ENCODE results near the gene KIAA0319L. TPM values are rescaled to one million over a fixed set of nuclear protein-coding genes. Genes with fewer than 3 reads are reported as not detected.
A peak's percentile ranks its signal among the peaks of the same experiment; 100 is the strongest.

Gene KIAA0319L
- total RNA-seq, 2 donors from 2014 or later, result 58.8 to 79.0 TPM

DNA sequence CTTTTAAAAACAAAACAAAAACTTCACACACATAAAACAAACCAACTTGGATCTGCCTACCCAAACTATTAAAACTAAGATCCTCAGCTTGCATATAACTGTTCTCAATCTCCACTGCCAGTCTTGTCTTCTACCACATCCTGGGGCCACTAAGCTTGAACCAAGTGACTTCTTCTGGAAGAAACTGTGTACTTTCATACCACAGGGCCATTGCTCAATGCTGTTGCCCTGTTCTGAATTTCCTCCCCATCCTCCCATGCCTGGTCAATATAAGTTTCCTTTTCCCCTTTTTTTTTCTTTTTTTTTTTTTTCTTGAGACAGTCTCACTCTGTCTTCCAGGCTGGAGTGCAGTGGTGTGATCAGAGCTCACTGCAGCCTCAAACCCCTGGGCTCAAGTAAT is 109.9 kb downstream of the KIAA0319L start:
- H3K4me1 Mint-ChIP-seq, result peaks cover 12% of the 10 kb centered on the region
- DNase-seq (no peak), ATAC-seq (no peak)
- H3K36me3 Mint-ChIP-seq (ENCODE audit: low read depth), result peaks cover 10% of the 10 kb centered on the region
- H3K9me3 ChIP-seq (ENCODE audit: control insufficient read depth, low read length, poor library complexity, severe bottlenecking), result no peaks in the 10 kb centered on the region
- H3K27me3 Mint-ChIP-seq, result no peaks in the 10 kb centered on the region
- H3K27ac Mint-ChIP-seq, result peak overlapping the region; percentile 81
- H3K4me3 Mint-ChIP-seq, result no peak overlapping the region

DNA sequence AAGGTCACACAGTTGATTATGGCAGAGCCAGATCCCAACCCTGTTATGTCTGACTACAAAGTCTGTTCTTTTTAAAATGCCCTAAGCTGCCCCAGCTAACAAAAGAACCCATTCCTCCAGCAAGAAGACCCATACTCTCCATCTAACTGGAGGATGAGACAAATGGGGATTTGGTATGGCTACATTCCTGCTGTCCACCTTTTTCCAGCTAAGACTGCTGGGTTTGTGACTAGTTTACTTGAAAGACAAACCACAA is 112.8 kb downstream of the KIAA0319L start:
- Mint-ChIP-seq H3K27me3 (no peaks in the 10 kb centered on the region), H3K4me3 (no peak overlapping the region), H3K36me3 (ENCODE audit: low read depth) (peaks cover 6% of the 10 kb centered on the region), H3K4me1 (no peaks in the 10 kb centered on the region), H3K27ac (no peak overlapping the region)
- ATAC-seq (no peak), DNase-seq (no peak)
- H3K9me3 ChIP-seq (ENCODE audit: control insufficient read depth, low read length, poor library complexity, severe bottlenecking), result no peaks in the 10 kb centered on the region

DNA sequence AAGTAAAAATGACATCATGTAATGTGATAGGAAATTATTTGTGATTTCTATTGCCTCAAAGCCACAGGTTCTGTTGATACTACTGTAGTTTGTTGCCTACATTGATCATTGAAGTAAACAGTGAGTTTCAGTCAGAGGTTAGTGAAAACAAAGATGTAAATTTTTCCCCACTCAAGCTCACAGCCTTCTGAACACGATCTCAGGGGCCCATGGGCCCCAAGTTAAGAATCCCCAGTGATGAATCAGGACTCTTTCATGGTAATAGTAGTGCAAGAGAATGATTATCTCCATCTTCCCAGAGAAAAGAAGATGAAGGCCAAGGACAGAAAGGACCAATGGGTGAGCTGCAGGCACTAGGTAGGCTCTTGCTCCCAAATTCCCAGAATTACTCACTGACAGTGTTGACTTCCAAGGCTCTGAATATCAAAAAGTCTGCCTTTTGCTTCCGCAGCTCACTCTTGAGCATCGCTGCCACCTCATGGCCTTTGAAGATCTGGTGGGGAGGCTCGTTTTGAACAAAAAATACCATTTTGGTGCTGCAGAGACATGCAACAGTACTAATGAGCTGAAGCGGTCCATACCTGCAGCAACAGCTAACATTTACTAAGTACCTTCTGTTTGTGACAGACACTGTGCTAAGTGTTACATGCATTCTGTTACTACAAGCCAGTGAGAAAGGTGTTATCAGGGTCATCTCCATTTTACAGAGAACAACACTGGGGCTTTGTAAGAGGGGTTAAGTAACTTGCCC is 113.3 kb downstream of the KIAA0319L start:
- Mint-ChIP-seq H3K4me1 (peaks cover 2% of the 10 kb centered on the region), H3K27ac (no peak overlapping the region), H3K4me3 (no peak overlapping the region), H3K27me3 (no peaks in the 10 kb centered on the region), H3K36me3 (ENCODE audit: low read depth) (peaks cover 10% of the 10 kb centered on the region)
- no peaks in the 10 kb centered on the region for H3K9me3 ChIP-seq (ENCODE audit: control insufficient read depth, low read length, poor library complexity, severe bottlenecking)
- DNase-seq, result no peak
- no peak for ATAC-seq

DNA sequence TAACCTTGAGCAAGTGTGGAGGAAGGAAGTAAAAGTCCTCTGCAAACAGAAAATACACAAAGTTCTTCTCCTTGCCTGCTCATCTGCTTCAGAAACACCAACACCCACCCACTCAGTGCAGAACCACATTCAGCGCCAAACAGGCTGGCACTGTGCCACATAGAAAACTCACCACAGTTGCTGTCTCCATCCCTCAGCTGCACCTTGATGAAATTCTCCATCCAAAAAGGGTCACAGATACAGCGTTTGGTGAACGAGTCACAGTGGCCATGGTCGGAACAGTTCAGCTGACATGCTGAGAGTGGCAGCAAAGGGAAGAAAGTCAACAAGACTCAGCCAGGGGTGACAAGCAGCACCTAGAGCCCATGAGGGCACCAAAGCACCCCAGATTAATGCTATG is 114.5 kb downstream of the KIAA0319L start:
- ATAC-seq (no peak), DNase-seq (no peak)
- Mint-ChIP-seq H3K4me3 (no peak overlapping the region), H3K4me1 (peaks cover 7% of the 10 kb centered on the region), H3K27ac (no peak overlapping the region), H3K27me3 (no peaks in the 10 kb centered on the region), H3K36me3 (ENCODE audit: low read depth) (peaks cover 12% of the 10 kb centered on the region)
- H3K9me3 ChIP-seq (ENCODE audit: control insufficient read depth, low read length, poor library complexity, severe bottlenecking), result no peaks in the 10 kb centered on the region

DNA sequence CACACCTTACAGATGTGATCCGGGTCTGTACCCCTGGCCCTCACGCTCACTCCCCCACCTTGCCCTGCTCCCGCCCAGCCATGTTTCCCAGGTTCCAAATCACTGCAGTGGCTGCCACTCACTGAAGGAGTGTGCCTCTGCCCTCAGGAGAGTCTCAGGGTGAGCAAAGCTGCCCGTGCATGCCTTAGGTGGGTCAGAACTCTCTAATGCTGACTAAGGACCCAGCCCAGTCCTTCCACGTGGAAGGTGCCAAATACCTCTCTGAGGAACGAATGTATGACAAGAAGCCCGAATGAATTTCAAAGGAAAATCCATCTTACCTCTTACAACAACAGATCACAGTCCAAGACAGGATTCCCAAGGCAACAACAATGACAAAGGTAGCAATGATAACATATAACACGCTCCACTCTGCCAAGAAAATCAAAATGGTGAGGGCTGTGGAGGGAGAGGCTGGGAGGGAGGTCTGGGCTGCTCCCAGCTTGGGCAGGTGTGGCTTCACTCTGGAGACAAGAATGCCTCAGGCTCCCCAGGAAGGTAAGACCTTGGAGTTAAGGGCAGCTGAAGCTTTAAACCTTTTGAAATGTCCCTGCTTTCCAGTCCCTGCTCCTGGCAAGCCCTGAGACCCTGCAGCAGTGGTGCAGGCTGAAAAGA is 115.2 kb downstream of the KIAA0319L start:
- ATAC-seq, result no peak
- peaks cover 8% of the 10 kb centered on the region for H3K4me1 Mint-ChIP-seq
- H3K4me3 Mint-ChIP-seq, result no peak overlapping the region
- no peaks in the 10 kb centered on the region for H3K27me3 Mint-ChIP-seq
- H3K36me3 Mint-ChIP-seq (ENCODE audit: low read depth), result peaks cover 17% of the 10 kb centered on the region
- no peak overlapping the region for H3K27ac Mint-ChIP-seq
- no peaks in the 10 kb centered on the region for H3K9me3 ChIP-seq (ENCODE audit: control insufficient read depth, low read length, poor library complexity, severe bottlenecking)
- DNase-seq, result no peak

DNA sequence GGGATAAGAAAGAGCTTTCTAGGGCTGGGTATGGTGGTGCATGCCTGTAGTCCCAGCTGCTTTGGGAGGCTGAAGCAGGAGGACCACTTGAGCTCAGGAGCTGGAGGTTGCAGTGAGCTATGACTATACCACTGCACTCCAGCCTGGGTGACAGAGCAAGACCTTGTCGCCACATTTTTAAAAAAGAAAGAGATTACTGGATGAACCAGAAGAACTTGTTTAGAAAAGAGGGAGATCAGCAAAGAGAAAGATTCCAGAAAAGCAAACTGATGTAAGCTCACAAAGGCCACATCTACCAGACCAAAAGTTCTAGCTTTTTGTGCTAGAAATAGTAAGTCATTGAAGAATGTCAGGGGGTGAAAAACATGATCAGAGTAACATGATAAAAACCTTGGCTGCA is 117.6 kb downstream of the KIAA0319L start:
- DNase-seq, result no peak
- no peaks in the 10 kb centered on the region for H3K9me3 ChIP-seq (ENCODE audit: control insufficient read depth, low read length, poor library complexity, severe bottlenecking)
- no peaks in the 10 kb centered on the region for H3K27me3 Mint-ChIP-seq
- peaks cover 10% of the 10 kb centered on the region for H3K4me1 Mint-ChIP-seq
- no peak overlapping the region for H3K27ac Mint-ChIP-seq
- H3K36me3 Mint-ChIP-seq (ENCODE audit: low read depth), result peaks cover 18% of the 10 kb centered on the region
- H3K4me3 Mint-ChIP-seq, result no peak overlapping the region
- ATAC-seq, result no peak

DNA sequence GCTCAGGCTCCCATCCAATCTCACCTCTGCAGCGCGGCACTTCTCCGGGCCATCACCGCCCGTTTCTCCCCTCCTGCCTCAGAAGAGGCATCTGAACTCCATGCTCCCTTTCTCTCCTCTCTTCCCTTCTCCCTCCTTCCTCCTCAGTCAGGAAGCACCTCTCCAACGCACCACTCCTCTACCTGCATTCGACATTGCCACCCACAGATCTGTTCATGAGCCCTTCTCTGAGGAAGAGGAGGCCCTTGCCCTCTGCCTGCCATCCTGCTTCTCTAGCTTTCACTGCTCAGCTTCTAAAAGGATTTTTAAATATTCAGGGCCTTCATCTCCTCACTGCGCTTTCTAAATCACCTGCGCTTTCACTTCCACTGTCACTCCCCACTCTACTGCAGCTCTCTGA is 120.0 kb downstream of the KIAA0319L start:
- DNase-seq, result no peak
- Mint-ChIP-seq H3K4me3 (no peak overlapping the region), H3K27me3 (no peaks in the 10 kb centered on the region), H3K27ac (peak overlapping the region; percentile 43), H3K4me1 (peaks cover 16% of the 10 kb centered on the region), H3K36me3 (ENCODE audit: low read depth) (peaks cover 18% of the 10 kb centered on the region)
- ATAC-seq, result no peak
- H3K9me3 ChIP-seq (ENCODE audit: control insufficient read depth, low read length, poor library complexity, severe bottlenecking), result no peaks in the 10 kb centered on the region

DNA sequence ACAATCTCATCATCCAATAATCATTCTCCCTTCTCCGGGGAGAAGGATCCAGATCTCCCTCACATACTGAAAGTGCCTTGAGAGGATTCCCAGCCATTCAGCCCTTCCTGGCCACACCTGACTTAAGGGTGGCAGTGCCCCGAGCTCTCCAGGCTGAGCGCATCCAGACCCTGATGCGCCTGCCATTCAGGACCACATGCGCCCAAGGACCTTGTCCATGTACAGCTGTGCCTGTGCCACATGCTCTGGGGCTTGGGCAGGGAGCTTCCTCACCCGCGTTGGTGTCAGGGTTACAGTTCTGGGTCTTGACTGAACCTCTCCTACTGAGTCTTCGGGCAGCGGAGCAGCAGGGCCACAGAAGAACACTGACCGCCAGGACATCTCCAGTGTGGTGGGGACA is 121.1 kb downstream of the KIAA0319L start:
- H3K27ac Mint-ChIP-seq, result no peak overlapping the region
- no peak overlapping the region for H3K4me3 Mint-ChIP-seq
- no peaks in the 10 kb centered on the region for H3K27me3 Mint-ChIP-seq
- H3K36me3 Mint-ChIP-seq (ENCODE audit: low read depth), result peaks cover 18% of the 10 kb centered on the region
- no peak for ATAC-seq
- DNase-seq, result no peak
- peaks cover 21% of the 10 kb centered on the region for H3K4me1 Mint-ChIP-seq
- H3K9me3 ChIP-seq (ENCODE audit: control insufficient read depth, low read length, poor library complexity, severe bottlenecking), result no peaks in the 10 kb centered on the region

DNA sequence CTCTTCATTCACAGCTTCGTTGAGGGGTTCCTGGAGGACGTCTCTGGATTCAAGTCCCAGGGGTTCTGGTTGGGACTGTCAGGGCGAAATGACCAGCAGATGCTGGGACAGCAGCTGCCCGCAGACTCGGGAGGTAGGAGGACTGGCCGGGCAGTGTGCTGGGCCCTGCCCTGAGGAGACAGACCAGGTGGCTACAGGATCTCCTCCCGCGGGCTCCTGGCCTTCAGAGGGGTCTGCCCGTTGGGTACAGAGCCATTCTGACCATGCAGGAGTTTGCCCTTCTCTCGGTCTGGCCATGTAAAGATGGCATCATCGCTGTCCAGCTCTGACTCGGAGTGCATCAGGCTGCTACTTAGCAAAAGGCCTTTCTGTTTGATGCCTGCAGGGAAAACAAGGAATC is 122.5 kb downstream of the KIAA0319L start:
- Mint-ChIP-seq H3K4me3 (no peak overlapping the region), H3K36me3 (ENCODE audit: low read depth) (peaks cover 18% of the 10 kb centered on the region), H3K27ac (no peak overlapping the region), H3K27me3 (no peaks in the 10 kb centered on the region), H3K4me1 (peaks cover 22% of the 10 kb centered on the region)
- DNase-seq, result no peak
- no peak for ATAC-seq
- no peaks in the 10 kb centered on the region for H3K9me3 ChIP-seq (ENCODE audit: control insufficient read depth, low read length, poor library complexity, severe bottlenecking)

DNA sequence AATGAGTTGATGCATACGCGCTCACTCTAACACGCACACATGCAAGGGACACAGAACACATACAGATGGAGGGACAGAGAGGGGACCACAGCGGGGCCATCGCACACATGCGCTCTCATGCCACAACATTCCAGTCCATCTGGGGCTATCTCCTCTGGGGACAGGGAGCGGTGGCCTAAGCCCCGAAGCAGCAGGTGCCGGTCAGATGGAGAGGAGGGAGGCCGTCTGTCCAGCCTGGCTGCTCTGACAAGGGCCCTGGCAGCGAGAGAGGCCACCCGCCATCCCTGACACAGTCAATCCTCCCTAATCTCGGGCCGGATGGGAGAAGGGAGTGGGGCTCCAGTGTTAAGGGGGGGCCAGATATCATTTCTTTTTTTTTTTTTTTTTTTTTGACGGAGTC is 123.5 kb downstream of the KIAA0319L start:
- DNase-seq (no peak), ATAC-seq (no peak)
- H3K4me1 Mint-ChIP-seq, result peaks cover 19% of the 10 kb centered on the region
- H3K27ac Mint-ChIP-seq, result peak overlapping the region; percentile 75
- peaks cover 13% of the 10 kb centered on the region for H3K36me3 Mint-ChIP-seq (ENCODE audit: low read depth)
- H3K27me3 Mint-ChIP-seq, result no peaks in the 10 kb centered on the region
- no peaks in the 10 kb centered on the region for H3K9me3 ChIP-seq (ENCODE audit: control insufficient read depth, low read length, poor library complexity, severe bottlenecking)
- no peak overlapping the region for H3K4me3 Mint-ChIP-seq

DNA sequence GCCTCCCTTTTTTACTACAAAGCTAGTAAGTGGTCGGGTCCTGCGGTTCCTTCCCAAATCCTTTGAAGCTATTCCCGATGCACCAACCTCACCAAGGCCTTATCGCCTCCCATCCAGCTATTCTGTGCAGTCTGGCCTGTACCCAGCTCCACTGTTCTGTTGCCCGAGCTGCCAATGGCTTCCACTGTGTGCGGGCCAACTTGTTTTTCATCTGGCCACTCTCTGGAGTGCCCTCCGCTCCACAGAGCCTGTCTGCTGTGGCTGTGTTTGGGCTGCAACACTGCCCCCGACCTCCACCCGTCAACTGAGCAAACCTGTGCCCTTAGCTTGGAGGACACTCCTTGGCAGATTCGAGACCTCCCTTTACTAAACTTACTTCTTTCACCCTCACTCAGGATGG is 125.0 kb downstream of the KIAA0319L start:
- peak overlapping the region; percentile 75 for H3K27ac Mint-ChIP-seq
- DNase-seq, result no peak
- H3K4me3 Mint-ChIP-seq, result no peak overlapping the region
- H3K36me3 Mint-ChIP-seq (ENCODE audit: low read depth), result peaks cover 5% of the 10 kb centered on the region
- no peaks in the 10 kb centered on the region for H3K9me3 ChIP-seq (ENCODE audit: control insufficient read depth, low read length, poor library complexity, severe bottlenecking)
- no peak for ATAC-seq
- no peaks in the 10 kb centered on the region for H3K27me3 Mint-ChIP-seq
- H3K4me1 Mint-ChIP-seq, result peaks cover 15% of the 10 kb centered on the region

DNA sequence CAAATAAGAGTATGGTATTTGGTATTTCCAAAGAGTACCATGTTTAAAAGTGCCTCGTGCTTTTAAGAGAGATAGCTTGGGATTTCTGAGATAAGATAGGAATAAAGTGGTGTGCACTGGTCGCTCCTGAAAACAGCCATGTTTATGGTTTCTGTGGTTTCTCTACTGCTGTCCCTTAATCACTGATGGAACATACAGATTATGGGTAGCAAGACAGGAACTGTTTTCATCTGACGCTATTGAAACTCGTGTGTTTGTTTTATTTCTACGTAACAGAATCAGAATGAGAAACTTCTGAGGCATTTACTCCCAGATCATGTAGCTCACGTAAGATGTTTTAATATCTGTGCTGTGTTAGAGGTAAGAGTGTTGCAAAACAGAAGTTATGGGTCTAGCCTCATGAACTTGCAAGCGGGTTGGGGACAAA is 126.0 kb downstream of the KIAA0319L start:
- H3K27ac Mint-ChIP-seq, result peak overlapping the region; percentile 32
- no peak overlapping the region for H3K4me3 Mint-ChIP-seq
- DNase-seq, result no peak

DNA sequence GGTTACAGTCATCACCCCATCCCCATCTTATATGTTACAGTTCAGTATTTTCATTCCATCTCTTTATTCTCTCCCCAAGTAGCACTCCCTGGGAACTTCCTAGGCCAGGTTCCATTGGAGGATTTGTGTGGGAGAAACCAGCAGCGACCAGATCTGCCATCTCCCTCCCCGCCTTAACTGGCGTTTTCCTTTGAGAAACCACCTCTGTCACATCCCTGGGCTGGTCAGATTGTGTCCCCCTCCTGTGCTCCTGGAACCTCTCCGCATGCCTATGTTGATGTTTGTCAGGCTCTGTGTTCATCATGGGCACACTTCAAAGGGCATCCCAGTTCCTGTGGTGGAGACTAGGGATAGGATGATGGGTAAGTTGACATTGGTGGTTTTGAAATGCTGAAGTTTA is 126.4 kb downstream of the KIAA0319L start:
- H3K27me3 Mint-ChIP-seq, result no peaks in the 10 kb centered on the region
- H3K9me3 ChIP-seq (ENCODE audit: control insufficient read depth, low read length, poor library complexity, severe bottlenecking), result no peaks in the 10 kb centered on the region
- H3K36me3 Mint-ChIP-seq (ENCODE audit: low read depth), result peaks cover 2% of the 10 kb centered on the region
- no peak overlapping the region for H3K4me3 Mint-ChIP-seq
- peak overlapping the region; percentile 32 for H3K27ac Mint-ChIP-seq
- peaks cover 17% of the 10 kb centered on the region for H3K4me1 Mint-ChIP-seq
- ATAC-seq (no peak), DNase-seq (no peak)

More for the DNA sequence above, 126.0 kb downstream of the KIAA0319L start:
- no peaks in the 10 kb centered on the region for H3K9me3 ChIP-seq (ENCODE audit: control insufficient read depth, low read length, poor library complexity, severe bottlenecking)
- Mint-ChIP-seq H3K36me3 (ENCODE audit: low read depth) (peaks cover 2% of the 10 kb centered on the region), H3K4me1 (peaks cover 13% of the 10 kb centered on the region), H3K27me3 (no peaks in the 10 kb centered on the region)
- ATAC-seq, result peak; percentile 41

DNA sequence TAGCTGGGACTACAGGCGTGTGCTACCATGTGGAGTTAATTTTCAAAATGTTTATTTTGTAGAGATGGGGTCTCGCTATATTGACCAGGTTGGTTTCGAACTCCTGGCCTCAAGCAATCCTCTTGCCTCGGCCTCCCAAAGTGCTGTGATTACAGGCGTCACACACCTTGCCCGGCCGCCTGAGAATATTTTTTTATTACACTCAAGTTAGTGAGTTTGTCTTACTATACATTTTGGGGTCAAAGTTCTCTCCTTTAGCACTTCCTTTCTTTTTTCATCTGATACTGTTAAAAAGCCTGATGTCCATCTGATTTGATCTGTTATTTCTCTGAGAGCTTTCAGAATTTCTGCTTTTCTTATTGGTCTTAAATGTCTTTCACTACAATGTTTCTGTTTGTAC is 128.8 kb downstream of the KIAA0319L start:
- no peak for ATAC-seq

More for the DNA sequence above, 128.8 kb downstream of the KIAA0319L start:
- Mint-ChIP-seq H3K4me3 (no peak overlapping the region), H3K27me3 (no peaks in the 10 kb centered on the region), H3K36me3 (ENCODE audit: low read depth) (no peaks in the 10 kb centered on the region), H3K4me1 (peaks cover 19% of the 10 kb centered on the region), H3K27ac (peak overlapping the region; percentile 84)
- DNase-seq, result no peak
- no peaks in the 10 kb centered on the region for H3K9me3 ChIP-seq (ENCODE audit: control insufficient read depth, low read length, poor library complexity, severe bottlenecking)

Measured in T-helper 17 cell (primary cell).